ENCODE data around the gene SAFB2.
"Not testable (repeated sequence)": the region's sequence is repeated elsewhere in the genome, so short reads cannot be mapped to it uniquely, and the experiment has no call there.

SAFB2 gene

DNA sequence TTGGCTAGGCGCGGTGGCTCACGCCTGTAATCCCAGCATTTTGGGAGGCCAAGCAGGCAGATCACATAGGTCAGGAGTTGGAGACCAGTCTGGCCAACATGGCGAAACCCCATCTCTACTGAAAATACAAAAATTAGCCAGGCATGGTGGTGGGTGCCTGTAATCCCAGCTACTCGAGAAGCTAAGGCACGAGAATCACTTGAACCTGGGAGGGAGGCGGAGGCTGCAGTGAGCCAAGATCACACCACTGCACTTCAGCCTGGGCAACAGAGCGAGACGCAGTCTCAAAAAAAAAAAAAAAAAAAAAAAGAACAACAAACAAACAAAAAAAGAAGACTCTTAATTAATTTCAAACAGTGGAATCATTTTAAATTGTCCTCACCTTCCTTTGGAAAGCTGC lies 13.8 kb downstream of the SAFB2 start:
- not testable (repeated sequence) for FAIRE-seq; DNase-seq (ENCODE audit: insufficient read length, low spot score)

DNA sequence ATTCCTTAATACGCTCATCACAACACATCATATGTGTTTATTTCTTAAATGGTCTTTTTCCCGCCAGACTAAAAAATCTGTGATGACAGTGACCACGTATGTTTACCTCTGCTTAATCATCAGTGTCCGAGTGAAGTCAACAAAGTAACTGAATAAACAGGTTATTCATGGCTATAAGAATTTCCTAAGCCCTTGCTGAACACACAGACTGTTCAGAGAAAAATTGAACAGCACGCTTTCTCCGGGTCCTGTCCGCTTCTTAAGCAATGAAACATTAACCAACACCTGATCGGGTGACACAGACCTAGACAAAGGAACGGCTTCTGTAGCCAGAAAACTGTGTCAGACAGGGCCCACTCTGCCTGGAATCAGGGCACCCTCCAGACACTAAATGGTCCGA lies 14.3 kb downstream of the SAFB2 start:
- no peak for FAIRE-seq
- DNase-seq (ENCODE audit: insufficient read length, low spot score): no peak

DNA sequence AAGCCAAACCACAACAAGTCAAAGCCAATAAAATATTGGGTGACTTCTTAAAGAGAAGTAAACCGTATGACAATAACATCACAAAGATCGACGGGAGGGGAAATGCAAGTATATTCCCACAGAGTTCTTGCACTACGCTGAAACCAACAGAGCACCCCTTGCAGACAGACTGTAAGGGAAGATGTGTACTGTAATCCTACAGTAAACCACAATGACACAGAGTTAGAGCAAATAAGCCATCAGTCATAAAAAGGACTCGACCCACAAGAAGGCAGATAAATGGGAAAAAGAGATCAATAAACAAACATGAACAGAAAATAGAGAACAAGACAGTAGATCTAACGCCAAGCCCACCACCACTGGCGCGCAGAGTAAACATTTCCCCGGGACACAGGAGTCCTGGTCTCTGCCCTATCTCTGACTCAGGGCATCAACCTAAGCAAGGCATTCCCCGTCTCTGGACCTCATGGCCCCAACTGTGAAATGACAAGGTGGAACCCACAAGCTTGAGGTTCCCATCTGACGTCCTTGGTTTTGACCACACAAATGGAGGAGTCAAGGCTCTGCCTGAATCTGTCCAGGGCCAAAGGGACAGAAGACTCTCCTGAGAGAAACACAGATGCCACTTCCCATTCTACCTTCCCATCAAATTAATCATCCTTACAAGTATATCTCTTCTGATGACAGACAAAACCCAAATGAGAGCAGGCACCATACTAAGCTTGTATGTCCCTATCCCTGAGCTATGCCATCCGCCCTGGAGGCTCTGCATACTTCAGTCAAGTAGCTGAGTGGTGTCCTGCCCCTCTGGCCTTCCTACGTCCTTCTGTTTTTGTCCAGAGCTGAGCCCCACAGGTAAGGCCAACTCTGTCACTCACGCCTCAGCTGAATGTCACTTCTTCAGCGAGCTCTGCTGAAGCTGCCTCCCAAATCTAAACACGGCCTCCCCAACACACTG lies 15.0 kb downstream of the SAFB2 start:
- DNase-seq (ENCODE audit: insufficient read length, low spot score) (no peak), FAIRE-seq (no peak)

DNA sequence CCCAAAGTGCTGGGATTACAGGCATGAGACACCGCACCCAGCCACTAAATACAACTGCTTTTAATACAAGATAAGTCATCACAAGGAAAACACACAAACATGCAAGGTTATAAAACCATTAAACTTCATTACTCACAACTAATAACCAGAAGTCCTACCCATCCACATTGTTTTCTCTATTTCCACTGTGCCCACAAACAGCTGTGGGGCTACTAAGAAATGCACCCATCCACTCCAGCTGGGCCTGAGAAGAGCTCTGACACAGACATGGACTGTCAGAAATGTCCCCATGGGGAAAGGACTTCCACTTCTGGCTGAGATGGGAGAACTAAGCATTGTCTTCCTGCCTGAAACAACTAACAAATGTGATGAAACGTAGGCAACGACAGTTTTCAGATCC lies 17.2 kb downstream of the SAFB2 start:
- DNase-seq (ENCODE audit: insufficient read length, low spot score) (no peak), FAIRE-seq (no peak)

DNA sequence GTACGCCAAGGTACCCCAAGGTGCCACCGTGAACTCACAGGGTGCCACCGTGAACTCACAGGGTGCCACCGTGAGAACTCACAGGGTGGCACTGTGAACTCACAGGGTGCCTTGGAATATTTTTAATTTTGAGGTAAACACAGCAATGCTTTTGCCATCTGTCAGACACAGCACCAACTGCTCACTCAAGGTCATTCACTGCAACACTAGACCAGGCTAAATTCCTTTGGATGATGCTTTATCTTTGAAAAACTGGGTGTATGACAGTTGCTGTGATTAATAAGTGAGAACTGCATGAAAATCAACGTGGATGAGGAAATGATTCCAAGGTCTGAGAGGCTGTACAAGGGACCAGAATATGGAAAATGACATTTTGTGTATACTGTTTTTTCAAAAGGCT lies 18.9 kb downstream of the SAFB2 start:
- FAIRE-seq (no peak), DNase-seq (ENCODE audit: insufficient read length, low spot score) (no peak)

DNA sequence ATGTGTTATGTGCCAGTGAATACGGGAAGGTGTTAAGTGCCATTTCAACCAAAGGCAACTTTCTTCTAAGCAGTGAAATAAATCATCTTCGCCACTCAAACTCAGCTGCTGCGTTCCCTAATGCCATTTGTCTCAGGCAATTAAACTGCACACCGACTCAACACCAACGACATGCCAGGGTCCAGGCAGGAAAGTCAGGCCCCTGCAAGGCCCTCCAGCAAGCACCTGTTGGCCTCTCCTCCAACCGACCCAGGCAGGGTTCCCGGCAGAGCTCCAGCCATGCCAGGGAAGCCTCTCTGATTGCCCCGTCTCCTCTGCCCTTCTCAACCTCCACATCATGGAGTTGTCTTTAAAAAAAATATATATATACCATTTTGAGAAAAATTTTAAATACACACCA lies 21.8 kb downstream of the SAFB2 start:
- DNase-seq (ENCODE audit: insufficient read length, low spot score) (no peak), FAIRE-seq (no peak)

DNA sequence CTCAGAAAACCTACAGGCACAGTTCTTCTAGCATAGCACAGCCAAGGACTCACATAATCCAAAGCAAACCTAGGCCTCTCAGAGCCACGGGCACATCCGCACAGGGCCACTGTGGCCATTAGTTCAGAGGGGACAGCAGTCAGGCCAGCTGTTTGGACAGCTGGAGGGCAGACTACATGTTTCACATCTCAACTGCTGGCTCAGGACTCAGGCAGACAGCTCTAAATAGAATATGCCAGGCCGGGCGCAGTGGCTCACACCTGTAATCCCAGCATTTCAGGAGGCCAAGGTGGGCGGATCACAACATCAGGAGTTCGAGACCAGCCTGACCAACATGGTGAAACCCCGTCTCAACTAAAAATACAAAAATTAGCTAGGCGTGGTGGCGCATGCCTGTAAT lies 26.8 kb downstream of the SAFB2 start:
- FAIRE-seq (no peak), DNase-seq (ENCODE audit: insufficient read length, low spot score) (no peak)

DNA sequence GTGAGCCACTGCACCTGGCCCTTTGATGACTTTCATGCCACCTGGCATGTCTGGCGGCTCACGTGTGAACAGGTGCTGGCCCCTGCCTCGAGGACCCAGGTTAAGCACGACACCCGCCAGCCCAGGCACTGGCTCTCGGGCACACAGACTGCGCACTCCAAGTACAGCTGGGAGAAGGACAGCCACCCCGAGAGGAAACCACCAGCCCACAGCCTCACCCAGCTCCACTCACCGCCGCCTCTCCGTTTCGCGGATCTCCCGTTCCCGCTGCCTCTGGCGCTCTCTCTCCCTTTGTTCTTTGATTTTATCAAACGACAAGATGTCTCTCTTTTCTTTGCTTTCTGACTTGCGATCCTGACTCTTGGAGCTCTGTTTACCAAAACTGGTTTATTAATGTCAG lies 27.4 kb downstream of the SAFB2 start:
- no peak for FAIRE-seq
- no peak for DNase-seq (ENCODE audit: insufficient read length, low spot score)

DNA sequence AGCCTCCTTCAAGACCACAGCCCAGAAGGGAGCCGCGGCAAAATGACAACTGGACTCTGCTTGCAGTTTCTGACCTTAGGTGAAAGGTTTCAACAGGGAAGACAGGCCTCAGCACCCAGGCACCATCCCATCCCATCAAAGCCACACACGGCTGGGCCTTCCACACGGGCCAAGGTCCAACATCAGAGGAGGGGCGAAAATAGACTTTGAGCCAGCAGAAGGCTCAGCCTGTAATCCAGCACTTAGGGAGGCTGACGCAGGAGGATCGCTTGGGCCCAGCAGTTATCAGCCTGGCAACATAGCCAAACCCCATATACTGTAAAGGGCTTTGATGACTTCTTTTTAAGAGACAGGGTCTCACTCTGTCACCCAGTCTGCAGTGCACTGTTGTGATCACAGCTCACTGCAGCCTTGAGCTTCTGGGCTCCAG lies 28.0 kb downstream of the SAFB2 start:
- DNase-seq (ENCODE audit: insufficient read length, low spot score) (no peak), FAIRE-seq (no peak)

DNA sequence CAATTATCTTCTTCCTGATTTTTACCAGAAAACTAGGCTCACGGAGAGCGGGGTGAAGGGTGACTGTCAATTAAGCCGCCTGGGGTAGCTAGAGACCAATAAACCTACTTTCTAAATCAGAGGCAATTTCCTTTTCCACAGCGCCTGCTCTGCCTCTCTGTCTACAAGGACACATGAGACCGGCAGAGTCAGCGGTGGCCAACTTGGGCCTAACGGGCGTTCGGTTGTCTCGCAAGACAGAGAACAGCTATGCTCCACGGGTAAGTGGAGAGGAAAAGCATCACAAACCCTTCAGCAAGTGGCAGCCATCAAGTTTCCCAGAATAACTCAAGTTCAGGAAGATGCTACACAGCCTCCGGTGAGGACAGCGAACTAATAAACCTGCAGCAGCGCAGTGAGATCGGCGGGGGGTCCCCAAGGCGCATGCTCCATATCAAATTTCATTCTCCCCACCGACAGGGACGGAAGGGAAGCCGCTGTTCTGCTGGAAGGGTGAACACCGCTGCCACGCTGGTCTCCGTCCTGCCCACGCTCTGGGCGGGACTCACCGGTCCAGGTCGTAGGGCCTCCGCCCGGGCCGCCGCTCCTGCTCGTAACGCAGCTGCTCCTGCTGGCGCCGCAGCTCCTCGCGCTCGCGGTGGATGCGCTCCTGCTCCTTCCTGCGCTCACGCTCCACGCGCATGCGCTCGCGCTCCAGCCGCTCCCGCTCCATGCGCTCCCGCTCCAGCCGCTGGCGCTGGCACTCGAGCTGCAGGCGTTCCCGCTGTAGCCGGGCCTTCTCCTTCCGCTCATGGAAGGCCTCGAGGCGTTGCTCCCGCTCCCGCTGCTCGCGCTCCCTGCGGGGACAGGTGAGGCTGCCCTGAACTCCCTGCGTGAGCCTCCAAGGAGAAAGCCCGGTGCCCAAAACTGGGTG lies 29.0 kb downstream of the SAFB2 start:
- FAIRE-seq: no peak
- no peak for DNase-seq (ENCODE audit: insufficient read length, low spot score)

DNA sequence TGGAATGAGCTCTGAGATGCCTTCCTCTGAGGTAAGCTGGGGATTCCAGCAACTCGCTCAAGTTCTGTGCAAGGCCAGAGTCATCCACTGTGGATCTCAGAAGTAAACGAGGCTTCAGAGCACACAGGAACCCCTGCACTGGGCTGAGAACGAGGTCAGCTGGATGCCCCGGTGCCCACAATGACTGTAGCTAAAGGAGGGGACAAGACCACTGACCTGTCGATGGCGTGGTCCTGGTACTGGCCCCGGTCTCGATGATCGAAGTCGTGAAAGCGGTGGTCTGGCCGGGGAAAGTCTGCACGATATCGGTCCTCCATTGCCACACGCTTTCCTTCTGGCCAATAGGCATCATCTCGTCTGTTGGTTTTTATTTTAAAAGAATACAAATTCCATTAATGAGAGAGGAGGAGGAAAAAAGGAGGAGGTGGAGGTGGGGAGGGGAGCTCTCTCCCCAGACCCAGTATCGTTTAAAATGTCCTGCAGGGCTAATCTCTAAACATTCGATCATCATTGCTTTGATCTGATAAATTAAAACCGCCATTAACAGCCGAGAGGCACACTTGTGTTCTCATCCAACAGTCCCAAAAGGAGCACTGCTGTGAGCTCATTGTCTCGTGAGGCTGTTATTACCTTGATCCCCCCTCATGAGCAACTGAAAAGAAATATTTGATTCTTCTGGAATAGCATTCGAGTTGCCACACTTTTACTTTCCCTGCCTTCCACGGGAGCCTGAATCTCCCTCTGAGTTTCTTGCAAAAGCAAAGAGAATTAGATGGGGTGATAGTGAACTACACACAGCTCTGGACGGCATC lies 29.8 kb downstream of the SAFB2 start:
- DNase-seq (ENCODE audit: insufficient read length, low spot score) (no peak), FAIRE-seq (no peak)

DNA sequence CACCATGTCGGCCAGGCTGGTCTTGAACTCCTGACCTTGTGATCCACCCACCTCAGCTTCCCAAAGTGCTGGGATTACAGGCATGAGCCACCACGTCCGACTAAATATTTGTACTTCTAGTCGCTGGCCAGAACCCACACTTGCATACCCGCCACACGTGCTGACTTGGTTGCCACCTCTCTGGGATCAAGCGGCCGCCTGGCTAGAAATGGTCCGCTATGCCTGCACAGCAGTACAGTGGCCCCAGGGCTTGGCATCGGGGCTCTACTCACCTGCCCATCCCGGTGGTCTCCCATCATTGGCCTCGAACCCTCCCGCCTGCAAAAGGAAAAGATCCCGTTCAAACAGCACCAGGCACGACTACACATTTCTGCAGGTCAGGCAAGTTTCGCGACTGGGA lies 31.1 kb downstream of the SAFB2 start:
- DNase-seq (ENCODE audit: insufficient read length, low spot score) (no peak), FAIRE-seq (no peak)

DNA sequence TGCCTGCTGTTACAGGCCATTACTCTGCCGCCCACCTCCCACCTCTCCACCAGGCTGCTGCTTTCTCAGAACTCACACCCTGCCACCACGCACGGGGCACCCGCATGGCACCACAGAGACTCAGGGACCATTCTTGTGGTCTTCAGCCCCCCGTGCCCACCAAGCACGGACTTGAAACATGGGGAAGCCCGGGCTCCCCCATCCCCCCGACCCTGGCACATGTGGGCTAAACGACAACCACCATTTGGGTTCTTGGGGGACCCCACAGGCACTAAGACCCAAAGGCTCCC lies 31.8 kb downstream of the SAFB2 start:
- DNase-seq (ENCODE audit: insufficient read length, low spot score) (no peak), FAIRE-seq (no peak)

DNA sequence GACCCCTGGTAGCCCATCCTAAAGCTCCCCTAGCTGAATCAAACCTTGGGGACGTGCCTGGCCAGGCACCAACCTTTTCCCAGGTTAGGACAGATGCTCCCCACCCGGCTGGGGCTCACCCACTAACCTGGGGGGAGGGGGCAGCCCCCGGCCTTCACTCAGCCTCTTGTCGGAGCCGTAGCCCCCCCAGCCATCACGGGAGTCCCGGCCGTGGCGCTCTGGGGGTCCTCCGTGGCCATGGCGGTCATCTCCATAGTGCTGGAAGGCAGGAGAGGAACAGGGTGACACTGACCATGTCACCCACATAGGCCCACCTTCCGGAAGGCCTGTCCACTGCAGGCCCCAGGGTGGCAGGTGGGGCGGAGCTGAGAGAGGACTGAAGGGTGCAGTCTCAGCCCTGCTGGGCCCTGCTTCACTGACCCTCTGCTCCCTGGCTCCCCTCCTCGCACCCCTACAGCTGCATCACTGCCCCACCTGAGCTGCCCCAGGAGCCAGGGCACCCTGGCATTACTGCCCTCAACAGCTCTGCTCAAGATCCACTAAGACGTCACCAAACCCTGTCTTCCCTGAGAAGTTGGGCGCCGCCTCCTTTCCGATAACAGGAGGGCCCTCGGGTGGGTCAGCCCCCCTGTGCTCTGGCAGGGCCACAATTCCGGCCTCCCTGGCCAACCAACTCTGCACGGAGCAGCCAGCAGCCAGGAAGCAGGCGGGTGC lies 32.3 kb downstream of the SAFB2 start:
- FAIRE-seq (no peak), DNase-seq (ENCODE audit: insufficient read length, low spot score) (no peak)

DNA sequence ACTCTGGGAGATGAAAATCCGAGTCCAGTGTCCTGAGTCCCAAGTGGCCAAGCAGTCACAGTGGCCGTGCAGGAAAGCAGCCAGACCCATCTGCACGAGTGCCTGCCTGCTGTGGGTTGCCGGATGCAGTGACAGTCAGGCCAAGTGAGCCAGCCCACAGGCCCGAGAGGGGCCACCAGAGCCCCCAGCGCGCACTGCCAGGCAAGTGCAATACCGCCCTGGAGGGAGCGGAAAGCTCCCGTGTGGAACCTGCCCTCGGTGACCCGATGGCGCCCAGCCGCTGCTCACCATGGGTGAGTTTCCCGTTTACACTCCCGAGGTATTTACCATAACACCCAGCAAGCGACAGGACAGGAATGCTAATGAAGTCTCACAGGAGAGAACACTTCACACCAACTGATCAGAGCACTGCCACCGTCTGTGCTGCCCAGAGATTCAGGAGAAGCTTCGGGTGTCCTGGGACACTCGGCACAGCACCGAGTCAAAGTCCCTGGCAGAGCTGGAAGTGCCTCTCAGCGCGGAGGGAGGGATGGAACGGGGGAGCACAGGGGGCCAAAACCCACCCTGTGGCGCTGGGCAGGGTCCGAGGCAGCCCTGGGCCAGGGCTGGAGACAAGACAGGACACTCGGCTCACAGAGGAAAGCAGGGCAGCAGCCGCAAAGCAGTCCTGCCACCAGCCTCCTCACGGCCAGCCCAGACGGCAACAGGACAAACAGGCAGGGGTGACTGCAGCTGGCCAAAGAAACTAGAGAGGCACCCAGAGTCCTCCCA lies 33.5 kb downstream of the SAFB2 start:
- DNase-seq (ENCODE audit: insufficient read length, low spot score) (no peak), FAIRE-seq (no peak)

DNA sequence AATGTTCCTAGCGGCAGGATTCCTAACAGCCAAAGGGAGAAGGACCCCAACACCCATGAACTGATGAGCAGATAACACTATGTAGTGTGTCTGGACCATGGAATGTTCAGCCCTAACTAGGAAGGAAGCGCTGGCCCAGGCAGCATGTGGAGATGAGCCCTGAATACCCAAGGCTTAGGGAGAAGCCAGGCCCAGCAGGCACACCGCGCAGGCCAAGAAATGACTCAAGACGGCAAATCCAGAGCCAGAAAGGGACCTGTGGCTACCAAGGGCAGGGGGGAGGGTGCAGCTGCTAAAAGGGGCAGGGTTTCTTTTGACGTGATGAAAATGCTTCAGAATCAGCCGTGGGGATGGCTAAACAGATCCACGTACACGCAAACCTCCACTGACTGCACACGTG lies 34.1 kb downstream of the SAFB2 start:
- FAIRE-seq (no peak), DNase-seq (ENCODE audit: insufficient read length, low spot score) (no peak)

DNA sequence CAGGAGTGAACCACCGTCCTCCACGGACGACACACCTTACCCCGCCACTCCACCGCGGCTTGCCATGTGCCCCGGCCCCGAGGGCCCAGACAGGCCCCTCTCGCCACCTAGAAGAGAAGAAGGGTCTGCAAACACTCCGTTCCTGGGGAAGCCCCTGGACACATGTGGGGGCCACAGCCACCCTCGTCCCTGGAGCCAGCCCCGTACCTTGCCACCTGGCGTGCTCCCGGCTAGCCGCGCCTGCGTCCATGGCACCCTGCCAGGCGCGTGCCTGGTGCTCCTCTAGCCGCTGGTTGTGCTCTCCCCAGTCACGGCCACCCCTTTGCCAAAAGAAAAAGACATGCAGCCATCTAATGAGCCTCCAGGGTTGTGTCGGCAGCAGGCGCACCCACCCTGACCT lies 34.9 kb downstream of the SAFB2 start:
- FAIRE-seq: no peak

DNA sequence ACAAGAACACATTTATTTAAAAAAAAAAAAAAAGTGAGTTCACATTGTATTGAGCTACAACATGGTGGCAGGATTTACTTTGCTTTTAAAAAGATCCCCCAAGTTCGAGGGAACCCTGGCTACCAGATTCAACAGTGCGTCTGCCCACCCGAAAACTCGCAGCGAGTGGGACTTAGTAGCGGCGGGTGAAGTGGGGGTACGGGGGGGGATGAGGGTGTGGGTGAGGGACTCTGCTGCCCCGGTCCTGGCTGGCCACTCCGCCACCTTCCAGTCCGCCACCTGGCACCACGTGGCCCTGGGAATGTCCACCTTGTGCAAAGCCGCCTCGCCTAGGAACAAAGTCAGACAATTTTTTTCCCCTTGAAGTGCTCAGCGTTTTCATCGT lies 35.5 kb downstream of the SAFB2 start:
- FAIRE-seq (no peak), DNase-seq (ENCODE audit: insufficient read length, low spot score) (no peak)

More for the DNA sequence above, 34.9 kb downstream of the SAFB2 start:
- DNase-seq (ENCODE audit: insufficient read length, low spot score): no peak

DNA sequence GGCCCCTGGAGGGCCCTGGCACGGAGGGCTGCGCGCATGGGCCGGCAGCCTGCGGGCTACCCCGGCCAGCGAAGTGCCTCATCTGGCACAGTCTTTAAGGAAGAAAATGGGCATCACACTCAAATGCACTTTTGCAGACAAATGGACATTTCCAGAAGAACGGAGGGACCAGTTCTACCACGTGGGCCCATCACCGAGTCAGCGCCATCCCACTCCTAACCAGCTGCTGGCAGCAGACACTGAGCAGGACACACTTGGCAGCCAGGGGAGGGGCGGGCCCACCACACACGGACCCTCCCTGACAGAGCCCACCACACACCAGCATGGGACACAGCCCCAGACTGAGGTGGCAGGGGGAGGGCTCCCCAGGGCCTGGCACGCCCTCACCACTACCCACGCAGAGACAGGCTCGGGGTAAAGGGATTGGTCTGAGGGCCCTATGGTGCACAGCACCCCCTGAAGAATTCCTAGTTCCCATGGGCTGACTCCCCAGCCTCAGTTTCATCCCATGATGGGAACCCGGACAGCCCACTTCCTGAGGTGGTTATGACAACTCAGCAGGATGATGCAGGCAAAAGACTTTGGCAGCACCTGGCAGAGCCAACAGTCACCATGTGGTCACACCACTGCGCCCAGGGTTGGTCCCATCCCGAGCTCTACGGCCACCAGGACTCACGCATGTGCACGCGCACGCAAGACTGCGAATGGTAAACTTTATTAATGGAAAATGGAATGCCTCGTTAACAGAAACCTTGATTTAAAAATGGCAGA lies 36.1 kb downstream of the SAFB2 start:
- DNase-seq (ENCODE audit: insufficient read length, low spot score) (no peak), FAIRE-seq (no peak)
